Body of pancreas (tissue), 4 donors: ENCODE data around the gene P3H1. TPM values are rescaled to one million over a fixed set of nuclear protein-coding genes. Genes with fewer than 3 reads are reported as not detected.

Experiments
- ATAC-seq: fragments of 150-250 bp; one replicate; pipeline ENCODE4 v1.9.1; 2016
- DNase-seq, 4 donors: peaks; one replicate each; pipeline ENCODE4 v3.0.0-alpha.2; 2019
- H3K27ac ChIP-seq, 4 donors: fragments of 200-600 bp; sonication (generic); 1 replicate in 3 of 4; 2 replicates in 1 of 4; pipeline versions ENCODE4 v1.5.1 to v1.6.1; 2016 to 2019; ENCODE audit warnings: mild to moderate bottlenecking in 1 of 4, mixed read lengths in 1 of 4, moderate library complexity in 1 of 4
- H3K27me3 ChIP-seq, 2 donors: fragments of 200-600 bp; sonication (generic); one replicate each; pipeline ENCODE4 v1.6.0; 2016; ENCODE audit warnings: mild to moderate bottlenecking in 1 of 2
- H3K36me3 ChIP-seq, 2 donors: fragments of 200-600 bp; sonication (generic); replicated peaks in 1 of 2; 2 replicates each; pipeline ENCODE4 v1.5.1; 2016; ENCODE audit warnings: low read depth in 2 of 2; ENCODE audit not compliant: insufficient read depth in 1 of 2
- H3K4me1 ChIP-seq: fragments of 200-600 bp; sonication (generic); one replicate; pipeline ENCODE4 v1.6.0; 2016
- H3K4me3 ChIP-seq, 2 donors: fragments of 200-600 bp; sonication (generic); 1 replicate in 1 of 2; 2 replicates in 1 of 2; pipeline ENCODE4 v1.5.1; 2016 to 2019
- H3K9me3 ChIP-seq, 3 donors: fragments of 200-600 bp; sonication (generic); 1 replicate in 2 of 3; 2 replicates in 1 of 3; pipeline ENCODE4 v1.5.1; 2016
- POLR2A ChIP-seq, 3 donors: fragments of 450-650 bp; IDR thresholded peaks; one replicate each; pipeline ENCODE4 v1.6.1; 2016; ENCODE audit warnings: antibody characterized with exemption in 3 of 3, mild to moderate bottlenecking in 2 of 3
- WGBS, 2 donors: methylation state at CpG; one replicate each; pipeline ENCODE4 v1.1.5; 2017; 5-methylcytosine and 5-hydroxymethylcytosine counted together
- intact Hi-C: fragments of 100-400 bp; cut with DNase I; formaldehyde crosslinking; loops from one replicate; pipeline ENCODE4 v1.15.1; 2023
- total RNA-seq, 2 donors: library from RNA; depleted of rRNA; stranded (reverse); fragments of >200 nt; gene quantifications; one replicate each; pipeline ENCODE4 v1.1.0, GENCODE V29; 2016
- TF ChIP-seq, protein P1 (sequence below), 7 experiments: fragments of 450-650 bp in 4 of 7; fragments of 200-600 bp in 3 of 7; sonication (generic) in 3 of 7; IDR thresholded peaks; one replicate each; pipeline ENCODE4 v1.5.1; 2016 to 2019; ENCODE audit warnings: antibody characterized with exemption in 7 of 7

P3H1 gene
- total RNA-seq, 2 donors from 2014 or later = 16.9 to 34.9 TPM

DNA sequence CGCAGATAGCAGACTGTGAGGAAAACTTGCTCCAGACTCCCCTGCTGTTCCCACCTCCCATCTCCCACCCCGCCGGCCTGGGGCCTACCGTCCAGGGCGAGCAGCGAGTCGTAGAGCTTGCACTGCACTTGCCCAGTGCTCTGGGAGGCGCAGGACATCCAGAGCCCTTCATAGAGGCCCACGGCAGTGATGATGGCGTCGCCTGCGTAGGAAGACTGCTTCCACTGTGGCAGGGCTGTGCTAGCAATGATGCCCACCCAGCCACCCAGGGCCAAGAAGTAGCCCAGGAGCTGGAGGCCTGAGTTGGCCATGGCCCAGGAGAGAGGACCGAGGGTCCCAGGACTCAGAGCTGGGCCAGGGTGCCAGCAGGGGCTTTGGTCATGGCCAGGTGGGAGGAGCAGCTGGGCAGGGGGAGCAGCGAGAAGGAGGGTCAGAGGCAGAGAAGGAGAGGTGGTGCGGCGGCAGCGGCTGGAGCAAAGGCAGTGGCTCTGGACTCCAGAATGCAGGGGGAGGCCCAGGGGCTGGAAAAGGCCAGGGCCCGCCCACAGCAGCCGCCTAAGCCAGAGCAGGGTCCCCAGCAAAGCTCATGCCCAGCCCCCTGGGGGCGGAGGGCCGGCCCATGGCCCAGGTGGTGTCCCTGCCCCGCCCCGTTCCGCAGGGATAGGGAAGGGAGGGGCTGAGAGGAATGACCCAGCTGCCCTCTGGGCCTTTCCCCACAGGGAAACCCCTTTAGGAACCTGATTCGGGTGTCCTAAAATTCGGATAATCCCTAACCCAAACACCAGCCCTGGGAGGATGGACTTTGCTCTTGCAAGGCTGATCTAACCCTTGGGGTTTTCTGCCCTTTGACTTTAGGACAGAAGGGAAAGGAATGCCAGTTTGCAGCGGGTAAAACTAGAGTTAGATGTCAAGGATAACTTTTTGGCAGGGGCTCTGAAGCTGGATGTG lies 26.8 kb downstream of the P3H1 start, which contains the start of gene CLDN19:
Gene CLDN19, minus strand, starts transcription at position 484 of the 948 bp plus-strand sequence. Its CDS starts 173 bp downstream, at position 311.
- DNase-seq = no peak
- 69 to 73% methylated on average over 11 to 27 of the region's 27 CpGs for WGBS, 2 donors

DNA sequence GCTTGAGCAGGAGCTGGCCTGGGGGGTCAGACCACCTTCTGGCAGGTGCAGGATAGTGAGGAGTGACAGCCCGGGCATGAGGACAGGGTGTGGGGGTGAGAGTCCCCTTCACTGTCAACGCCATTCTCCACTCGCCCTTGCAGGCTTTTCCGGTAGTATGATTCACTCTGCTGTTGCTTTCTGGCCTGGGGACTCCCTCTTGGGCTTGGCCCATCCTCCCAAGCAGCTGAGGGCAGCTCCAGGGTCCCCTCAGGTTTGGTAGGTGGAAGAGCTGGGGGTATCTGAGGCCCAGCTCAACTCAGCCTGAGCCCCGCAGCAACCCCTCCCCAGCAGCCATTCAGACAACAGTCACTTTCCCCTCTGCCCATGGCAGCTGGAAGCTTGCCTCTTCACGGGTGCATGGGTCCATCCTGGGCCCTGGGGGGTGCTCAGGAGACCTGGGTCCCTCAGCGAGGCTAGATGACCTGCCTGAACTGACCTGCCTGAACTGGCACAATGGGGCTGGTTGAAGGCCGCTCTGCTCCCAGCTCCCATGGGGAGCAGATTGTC lies 28.1 kb downstream of the P3H1 start:
- no peaks in the 10 kb centered on the region for H3K4me1 ChIP-seq
- no peak overlapping the region for H3K4me3 ChIP-seq
- no peaks in the 10 kb centered on the region for H3K27me3 ChIP-seq
- TF ChIP-seq, protein P1, sequence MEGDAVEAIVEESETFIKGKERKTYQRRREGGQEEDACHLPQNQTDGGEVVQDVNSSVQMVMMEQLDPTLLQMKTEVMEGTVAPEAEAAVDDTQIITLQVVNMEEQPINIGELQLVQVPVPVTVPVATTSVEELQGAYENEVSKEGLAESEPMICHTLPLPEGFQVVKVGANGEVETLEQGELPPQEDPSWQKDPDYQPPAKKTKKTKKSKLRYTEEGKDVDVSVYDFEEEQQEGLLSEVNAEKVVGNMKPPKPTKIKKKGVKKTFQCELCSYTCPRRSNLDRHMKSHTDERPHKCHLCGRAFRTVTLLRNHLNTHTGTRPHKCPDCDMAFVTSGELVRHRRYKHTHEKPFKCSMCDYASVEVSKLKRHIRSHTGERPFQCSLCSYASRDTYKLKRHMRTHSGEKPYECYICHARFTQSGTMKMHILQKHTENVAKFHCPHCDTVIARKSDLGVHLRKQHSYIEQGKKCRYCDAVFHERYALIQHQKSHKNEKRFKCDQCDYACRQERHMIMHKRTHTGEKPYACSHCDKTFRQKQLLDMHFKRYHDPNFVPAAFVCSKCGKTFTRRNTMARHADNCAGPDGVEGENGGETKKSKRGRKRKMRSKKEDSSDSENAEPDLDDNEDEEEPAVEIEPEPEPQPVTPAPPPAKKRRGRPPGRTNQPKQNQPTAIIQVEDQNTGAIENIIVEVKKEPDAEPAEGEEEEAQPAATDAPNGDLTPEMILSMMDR (IDR thresholded peaks at IDR 0.05) = no peak
- TF ChIP-seq POLR2A (IDR thresholded peaks at IDR 0.05) = no peak
- no peak for ATAC-seq
- H3K36me3 ChIP-seq = no peaks in the 10 kb centered on the region
- WGBS, 2 donors = 88 to 100% methylated on average over 1 to 8 of the region's 8 CpGs
- H3K27ac ChIP-seq = no peak overlapping the region
- no peaks in the 10 kb centered on the region for H3K9me3 ChIP-seq
- intact Hi-C loops = no loop called here
- DNase-seq = no peak

More for the DNA sequence above, 26.8 kb downstream of the P3H1 start, which contains the start of gene CLDN19:
- Histone ChIP-seq H3K36me3 (no peaks in the 10 kb centered on the region), H3K4me3 (no peak within 1 kb of the TSS), H3K27ac (no peak within 1 kb of the TSS), H3K4me1 (no peaks in the 10 kb centered on the region), H3K9me3 (no peaks in the 10 kb centered on the region), H3K27me3 (no peaks in the 10 kb centered on the region)
- intact Hi-C loops = loop anchor here (10.0 kb wide), 2 partner anchors 165 to 595 kb away; no protein-coding TSS in a partner anchor
- no peak for TF ChIP-seq POLR2A (IDR thresholded peaks at IDR 0.05)
- TF ChIP-seq, protein P1 (IDR thresholded peaks at IDR 0.05) = no peak
- ATAC-seq = no peak

DNA sequence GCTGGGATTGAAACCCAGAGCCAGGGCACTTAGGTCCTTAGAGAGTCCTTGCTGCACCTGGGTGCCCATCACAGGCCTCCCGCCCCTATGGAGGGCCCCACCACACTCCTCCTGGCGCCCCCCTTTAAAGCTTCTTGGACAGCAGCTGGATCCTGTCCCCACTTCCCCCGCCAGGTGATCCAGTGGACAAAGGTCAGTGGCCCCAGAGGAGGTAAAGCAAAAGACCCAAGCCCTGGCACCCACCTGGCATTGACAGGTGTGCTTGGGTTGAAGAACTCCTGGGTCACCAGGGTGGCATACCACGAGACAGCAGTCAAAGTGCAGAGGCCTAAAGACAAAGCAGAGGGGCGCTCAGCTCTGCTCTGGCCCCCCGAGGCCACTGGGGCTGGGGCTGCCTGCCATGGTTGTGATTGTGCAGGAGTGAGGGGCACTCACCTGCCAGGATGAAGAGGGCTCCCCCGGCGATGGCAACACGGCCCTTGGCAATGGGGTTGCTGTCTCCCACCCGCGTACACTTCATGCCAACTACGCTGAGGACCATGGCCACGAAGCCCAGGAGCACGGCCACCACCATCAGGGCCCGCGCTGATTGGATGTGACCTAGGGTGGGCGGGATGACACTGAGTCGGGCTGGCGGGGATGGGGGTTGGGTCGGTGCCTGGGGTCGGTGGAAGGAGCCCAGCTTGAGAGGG lies 28.7 kb downstream of the P3H1 start:
- ATAC-seq = no peak
- WGBS, 2 donors = 85 to 86% methylated on average over 4 to 21 of the region's 21 CpGs
- Histone ChIP-seq H3K27ac (no peak overlapping the region), H3K27me3 (no peaks in the 10 kb centered on the region), H3K9me3 (no peaks in the 10 kb centered on the region), H3K4me1 (no peaks in the 10 kb centered on the region), H3K4me3 (no peak overlapping the region), H3K36me3 (no peaks in the 10 kb centered on the region)
- TF ChIP-seq, protein P1 (IDR thresholded peaks at IDR 0.05) = no peak
- no peak for TF ChIP-seq POLR2A (IDR thresholded peaks at IDR 0.05)
- no peak for DNase-seq
- intact Hi-C loops = no loop called here

DNA sequence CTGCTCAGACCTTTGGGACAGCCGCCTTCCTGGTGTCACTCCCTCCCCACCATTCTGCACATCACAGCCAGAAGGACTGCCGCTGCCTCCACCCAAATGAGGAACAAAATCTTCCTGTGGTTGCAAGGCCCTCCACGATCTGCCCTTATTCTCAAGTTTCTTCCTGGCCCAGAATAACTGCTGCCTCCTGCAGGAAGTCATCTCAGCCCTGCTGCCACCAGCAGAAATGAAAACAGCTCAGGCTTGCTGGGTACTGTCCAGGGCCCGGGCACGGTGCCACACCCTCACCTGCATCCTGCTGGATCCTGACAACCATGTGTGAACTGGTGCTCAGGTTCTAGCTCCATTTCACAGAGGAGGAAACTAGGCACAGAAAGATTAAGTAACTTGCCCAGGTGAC lies 29.6 kb downstream of the P3H1 start:
- no peak for TF ChIP-seq POLR2A (IDR thresholded peaks at IDR 0.05)
- TF ChIP-seq, protein P1 (IDR thresholded peaks at IDR 0.05) = peak in 3 of 7 experiments; percentile 11 to 23 (median 22)
- H3K36me3 ChIP-seq = no peaks in the 10 kb centered on the region
- WGBS, 2 donors = 24 to 40% methylated on average over 5 of the region's 5 CpGs
- H3K27me3 ChIP-seq = no peaks in the 10 kb centered on the region
- H3K4me3 ChIP-seq = no peak overlapping the region
- DNase-seq (peak; percentile 64 to 90 (median 80)), ATAC-seq (peak; percentile 65)
- intact Hi-C loops = no loop called here
- H3K27ac ChIP-seq = no peak overlapping the region
- H3K9me3 ChIP-seq = no peaks in the 10 kb centered on the region
- no peaks in the 10 kb centered on the region for H3K4me1 ChIP-seq
